ENCODE measurements around the gene TMEM178A.

DNA sequence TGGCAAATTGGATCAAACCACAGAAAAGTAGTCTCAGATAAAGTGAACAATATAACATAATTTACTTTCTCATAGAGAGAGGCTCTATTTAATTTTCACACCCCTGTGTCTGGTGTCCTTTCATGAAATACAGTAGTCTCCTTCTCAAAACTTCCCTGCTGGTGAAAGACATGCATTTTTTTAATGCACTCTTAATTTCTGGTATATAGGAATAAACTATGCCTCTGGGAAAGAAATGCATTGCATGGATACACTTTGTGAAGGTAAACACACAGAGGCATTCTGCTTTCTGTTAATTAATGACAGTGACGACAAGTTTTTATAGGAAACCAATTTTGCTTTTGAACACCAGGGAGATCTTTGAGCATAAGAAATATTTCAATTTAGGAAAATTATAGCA, 24.1 kb upstream of the TMEM178A start:
- TF ChIP-seq, protein P1, sequence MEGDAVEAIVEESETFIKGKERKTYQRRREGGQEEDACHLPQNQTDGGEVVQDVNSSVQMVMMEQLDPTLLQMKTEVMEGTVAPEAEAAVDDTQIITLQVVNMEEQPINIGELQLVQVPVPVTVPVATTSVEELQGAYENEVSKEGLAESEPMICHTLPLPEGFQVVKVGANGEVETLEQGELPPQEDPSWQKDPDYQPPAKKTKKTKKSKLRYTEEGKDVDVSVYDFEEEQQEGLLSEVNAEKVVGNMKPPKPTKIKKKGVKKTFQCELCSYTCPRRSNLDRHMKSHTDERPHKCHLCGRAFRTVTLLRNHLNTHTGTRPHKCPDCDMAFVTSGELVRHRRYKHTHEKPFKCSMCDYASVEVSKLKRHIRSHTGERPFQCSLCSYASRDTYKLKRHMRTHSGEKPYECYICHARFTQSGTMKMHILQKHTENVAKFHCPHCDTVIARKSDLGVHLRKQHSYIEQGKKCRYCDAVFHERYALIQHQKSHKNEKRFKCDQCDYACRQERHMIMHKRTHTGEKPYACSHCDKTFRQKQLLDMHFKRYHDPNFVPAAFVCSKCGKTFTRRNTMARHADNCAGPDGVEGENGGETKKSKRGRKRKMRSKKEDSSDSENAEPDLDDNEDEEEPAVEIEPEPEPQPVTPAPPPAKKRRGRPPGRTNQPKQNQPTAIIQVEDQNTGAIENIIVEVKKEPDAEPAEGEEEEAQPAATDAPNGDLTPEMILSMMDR (IDR thresholded peaks at IDR 0.05; ENCODE audit: low read length): no peak
- no peak for TF ChIP-seq EZH2phosphoT487 (IDR thresholded peaks at IDR 0.05; ENCODE audit: low read length)
- TF ChIP-seq EZH2 (optimal IDR thresholded peaks at IDR 0.05; ENCODE audit: low read depth, low read length): no peak
